ENCODE measurements around the gene SMARCD3. TPM values are rescaled to one million over a fixed set of nuclear protein-coding genes. Genes with fewer than 3 reads are reported as not detected.

SMARCD3 gene
- total and polyA plus RNA-seq, 2 of the 8 experiments (the other 6 are each of a cell fraction or from before 2014, with no cell fraction given): 3.0 to 5.6 TPM

DNA sequence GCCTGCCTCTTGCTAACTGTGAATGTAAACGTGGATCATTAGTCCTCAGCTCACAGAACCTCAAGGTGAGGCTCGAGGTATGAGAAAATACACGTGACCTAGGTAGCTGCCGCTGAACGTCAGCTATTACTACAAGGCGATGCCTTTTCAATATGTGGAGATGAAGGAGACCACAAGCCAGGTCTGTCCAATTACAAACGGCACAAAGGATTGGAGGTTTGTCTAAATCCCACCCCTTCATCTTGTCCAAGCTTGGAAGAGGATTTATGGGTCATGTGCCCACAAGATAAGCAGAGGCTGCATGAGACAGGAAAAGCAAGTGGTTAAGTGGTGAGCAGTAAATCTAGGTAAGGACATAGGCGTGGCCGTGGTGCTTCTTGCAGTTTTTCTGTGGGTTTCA lies 41.6 kb downstream of the SMARCD3 start:
- no peak overlapping the region for H2BK12ac ChIP-seq (ENCODE audit: low read depth, low read length)
- H3K9me3 ChIP-seq (ENCODE audit: insufficient read depth in 2 of 2, low read depth in 1 of 2, low read length in 1 of 2): no peaks in the 10 kb centered on the region
- H2BK15ac ChIP-seq (ENCODE audit: low read length): 0 out of 2 replicates have a peak overlapping the region, but pooled peaks have one; percentile 37
- no peak overlapping the region for H3K56ac ChIP-seq (replicated peaks; ENCODE audit: insufficient read length, low read depth, low read length)
- POLR2A ChIA-PET (ENCODE audit: partially characterized antibody): interaction anchor here (1.0 kb wide), 1 partner anchor 24 kb away, joined by 4 read pairs; no protein-coding TSS in a partner anchor
- WGBS, 2 experiments (ENCODE audit: extremely low coverage in 1 of 2, insufficient coverage in 1 of 2, insufficient read length in 1 of 2, insufficient replicate concordance in 2 of 2, low coverage in 1 of 2, low lambda C conversion rate in 2 of 2, missing lambda C conversion rate in 1 of 2): 90% methylated on average over 9 of the region's 9 CpGs; no CpG with 5 or more reads in 1 of the 2 experiments
- no peak overlapping the region for H4K91ac ChIP-seq (replicated peaks; ENCODE audit: insufficient read length, low read length)
- FAIRE-seq: no peak
- H3K23me2 ChIP-seq (ENCODE audit: low read depth, low read length): no peaks in the 10 kb centered on the region
- no peak overlapping the region for H3K23ac ChIP-seq (ENCODE audit: insufficient read length)
- no peak overlapping the region for H2BK5ac ChIP-seq (ENCODE audit: low read depth, low read length)
- no peaks in the 10 kb centered on the region for H3K79me1 ChIP-seq (ENCODE audit: low read depth, low read length)
- H4K20me1 ChIP-seq (replicated peaks in 1 of 2; ENCODE audit: control insufficient read depth in 1 of 2, insufficient read depth in 2 of 2, low read length in 2 of 2): peaks cover 5% of the 10 kb centered on the region in 2 experiments
- no peak overlapping the region for H2BK20ac ChIP-seq (ENCODE audit: low read length)
- no peak for TF ChIP-seq HDAC6 (IDR thresholded peaks at IDR 0.05; ENCODE audit: low read depth, low read length)
- no peak for TF ChIP-seq EP300 (IDR thresholded peaks at IDR 0.05; ENCODE audit: borderline replicate concordance in 1 of 2, low read depth in 2 of 2, low read length in 2 of 2)
- TF ChIP-seq RFX5 (IDR thresholded peaks at IDR 0.05; ENCODE audit: borderline replicate concordance, low read depth, low read length): no peak
- no peak for TF ChIP-seq POLR2A (IDR thresholded peaks at IDR 0.05; ENCODE audit: control extremely low read depth in 1 of 2, low read depth in 2 of 2, low read length in 2 of 2)
- no peak for TF ChIP-seq CBX8 (IDR thresholded peaks at IDR 0.05; ENCODE audit: borderline replicate concordance, low read depth, low read length)
- TF ChIP-seq TAF1 (IDR thresholded peaks at IDR 0.05; ENCODE audit: low read depth, low read length): no peak
- DNase-seq (ENCODE audit: low read depth in 1 of 2, low spot score in 2 of 2): no peak
- no peak overlapping the region for H3K4me3 ChIP-seq (ENCODE audit: extremely low read depth in 1 of 4, insufficient read depth in 2 of 4, low read depth in 3 of 4, low read length in 4 of 4)
- no peak overlapping the region for H3K27ac ChIP-seq (ENCODE audit: low read depth, low read length)
- no peak overlapping the region for H3K4me2 ChIP-seq (ENCODE audit: insufficient read depth in 1 of 2, low read depth in 2 of 2, low read length in 2 of 2)
- H4K8ac ChIP-seq (ENCODE audit: extremely low read depth, insufficient read depth, low read length): no peak overlapping the region
- peaks cover 0 to under 1% (median 0%) of the 10 kb centered on the region in 4 experiments; a peak in 1 of 8 replicates for H3K36me3 ChIP-seq (ENCODE audit: control insufficient read depth in 2 of 4, insufficient read depth in 4 of 4, low read length in 3 of 4)
- peaks cover 0 to 3% (median 0%) of the 10 kb centered on the region in 4 experiments; a peak in 2 of 7 replicates for H3K27me3 ChIP-seq (replicated peaks in 1 of 4; ENCODE audit: control insufficient read depth in 3 of 4, extremely low read depth in 1 of 4, insufficient read depth in 3 of 4, low read length in 3 of 4)
- H2BK120ac ChIP-seq (replicated peaks; ENCODE audit: low read depth, low read length): no peak overlapping the region
- no peak overlapping the region for H2AK5ac ChIP-seq (ENCODE audit: low read depth, low read length)
- no peak overlapping the region for H4K5ac ChIP-seq (ENCODE audit: insufficient read length, low read depth, low read length)
- H3K4ac ChIP-seq (replicated peaks; ENCODE audit: insufficient read length, low read depth, low read length): no peak overlapping the region
- H3K79me2 ChIP-seq (ENCODE audit: control insufficient read depth in 1 of 2, insufficient read depth in 2 of 2, low read length in 2 of 2): no peaks in the 10 kb centered on the region
- no peak overlapping the region for H3K14ac ChIP-seq (ENCODE audit: insufficient read length)
- peaks cover 0 to 6% (median 3%) of the 10 kb centered on the region in 4 experiments; a peak in 4 of 7 replicates for H3K4me1 ChIP-seq (replicated peaks in 1 of 4; ENCODE audit: control insufficient read depth in 3 of 4, insufficient read depth in 4 of 4, low read length in 3 of 4)
- no peak overlapping the region for H2AFZ ChIP-seq (ENCODE audit: low read length)
- H3K18ac ChIP-seq (ENCODE audit: extremely low read depth, low read length): no peak overlapping the region
- H3K9ac ChIP-seq (replicated peaks in 1 of 4; ENCODE audit: extremely low read depth in 1 of 4, low read depth in 3 of 4, low read length in 3 of 4): no peak overlapping the region
- CTCF ChIA-PET (ENCODE audit: partially characterized antibody): interaction anchor here (0.6 to 3.1 kb wide), 5 partner anchors 12 to 143 kb away, joined by 3 to 13 read pairs (median 3); no protein-coding TSS in a partner anchor

Data from H1 (cell line).